GM19324 (cell line): ENCODE measurements around the gene PPM1H.
"Not testable (repeated sequence)": the region's sequence is repeated elsewhere in the genome, so short reads cannot be mapped to it uniquely, and the experiment has no call there.

Experiments used
- ATAC-seq: cut with Tn5 transposase; IDR thresholded peaks from one replicate; pipeline ENCODE4 v1.9.1; 2021; ENCODE audit warnings: mild to moderate bottlenecking, moderate library complexity; ENCODE audit not compliant: unreplicated experiment, low FRiP score

PPM1H gene

GRCh38 chr12:62694116-62694515 lies 240.8 kb downstream of the PPM1H start:
- ATAC-seq, result peak; percentile 22

DNA sequence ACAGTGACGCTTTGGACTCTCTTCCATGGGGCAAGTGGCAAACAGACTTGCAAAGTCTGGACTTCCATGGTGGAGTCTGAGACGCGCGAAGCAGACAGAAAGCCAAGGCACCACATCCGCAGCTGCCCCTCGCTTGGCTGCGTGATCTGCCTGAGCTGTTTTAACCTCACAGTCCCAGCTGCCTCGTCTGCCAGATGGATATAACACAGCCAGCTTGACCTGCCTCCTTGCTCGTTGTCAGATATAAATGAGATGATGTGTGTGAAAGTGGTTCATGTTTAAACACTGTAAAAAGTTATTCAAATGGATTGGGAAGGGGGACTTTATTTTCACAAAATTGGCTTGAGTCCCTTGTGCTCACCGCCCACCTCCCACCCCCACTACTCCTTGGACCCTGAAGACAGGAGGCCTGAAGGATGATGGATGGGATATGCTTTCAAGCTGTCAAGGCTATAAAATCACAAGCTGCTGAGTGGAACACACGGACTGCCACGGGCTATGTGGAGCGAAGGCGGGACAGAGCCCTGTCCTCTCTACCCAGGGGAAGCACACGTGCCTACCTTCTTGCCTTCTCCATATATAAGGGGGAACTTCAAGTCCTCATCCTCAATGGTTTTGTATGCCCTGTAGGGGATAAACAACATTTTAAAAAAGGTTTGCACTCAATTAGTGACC lies 241.4 kb downstream of the PPM1H start:
- ATAC-seq, result no peak

DNA sequence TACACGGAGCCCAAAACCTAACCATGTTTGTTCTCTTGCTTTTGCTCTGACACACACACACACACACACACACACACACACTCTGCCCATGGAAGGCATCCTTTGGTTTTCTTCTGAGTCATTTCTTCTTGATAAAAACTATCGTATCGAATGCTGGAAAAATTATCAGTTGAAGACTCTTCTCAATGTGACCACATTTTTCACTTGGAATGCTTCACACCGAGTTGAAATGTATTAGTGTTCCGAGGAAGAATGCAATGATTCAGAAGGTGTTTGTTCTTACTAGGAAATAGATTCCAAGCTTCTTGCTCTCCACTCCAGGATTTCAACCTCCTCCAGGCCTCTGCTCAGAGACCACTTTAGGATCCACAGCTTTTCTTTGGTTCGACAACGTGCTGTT lies 242.1 kb downstream of the PPM1H start:
- ATAC-seq, result no peak

DNA sequence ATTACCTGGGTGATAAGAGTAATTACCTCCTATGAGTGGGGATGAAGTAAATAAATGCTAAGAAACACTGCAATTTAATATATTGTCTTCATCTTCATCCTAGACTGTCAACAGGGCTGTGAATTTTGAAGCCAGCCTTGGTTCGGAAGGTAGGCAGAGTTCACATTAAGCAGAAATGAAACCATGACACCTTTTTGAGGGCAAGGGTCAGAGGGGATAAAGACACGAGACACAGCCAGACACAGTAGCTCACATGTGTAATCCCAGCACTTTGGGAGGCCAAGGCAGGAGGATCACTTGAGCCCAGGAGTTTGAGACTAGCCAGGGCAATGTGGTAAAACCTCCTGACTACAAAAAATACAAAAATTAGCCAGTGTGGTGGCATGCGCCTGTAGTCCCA lies 243.6 kb downstream of the PPM1H start:
- ATAC-seq, result no peak

DNA sequence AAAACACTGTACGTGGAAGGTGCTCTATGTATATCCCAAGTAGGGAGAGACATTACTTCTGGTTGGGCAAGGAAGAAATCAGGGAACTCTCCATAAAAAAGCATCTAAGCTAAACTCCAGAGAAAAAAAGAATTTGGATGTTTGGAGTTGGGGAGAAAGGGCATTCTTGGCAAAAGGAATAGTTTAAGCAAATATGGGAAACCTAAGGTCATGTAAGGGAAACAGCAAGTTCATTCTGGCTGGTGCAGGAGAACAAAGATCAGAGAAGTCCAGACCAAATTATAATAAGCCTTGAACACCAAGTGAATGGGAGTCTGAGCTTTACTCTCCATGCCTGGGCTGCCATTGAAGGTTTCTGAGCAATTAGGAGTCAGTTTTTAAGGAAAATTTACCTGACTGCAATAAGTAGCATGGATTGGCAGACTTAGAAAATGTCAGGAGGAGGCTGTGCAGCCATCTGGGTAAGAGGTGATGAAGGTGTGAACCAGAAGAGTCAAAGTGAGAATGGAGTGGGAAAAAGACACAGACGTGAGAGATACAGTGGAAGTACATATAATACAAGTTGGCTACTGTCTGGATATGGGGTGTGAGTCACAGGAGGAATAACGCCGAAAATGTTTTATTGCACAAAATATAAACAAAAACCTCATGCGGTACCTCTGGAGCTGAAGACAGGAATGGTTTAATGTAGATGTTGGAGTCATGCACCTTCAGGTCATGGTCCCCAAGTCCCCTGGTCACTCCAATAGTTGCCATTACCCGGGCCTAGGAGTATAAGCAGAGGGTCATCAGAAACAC lies 245.7 kb downstream of the PPM1H start:
- ATAC-seq, result no peak

GRCh38 chr12:62686938-62687337 lies 248.0 kb downstream of the PPM1H start:
- ATAC-seq, result no peak

DNA sequence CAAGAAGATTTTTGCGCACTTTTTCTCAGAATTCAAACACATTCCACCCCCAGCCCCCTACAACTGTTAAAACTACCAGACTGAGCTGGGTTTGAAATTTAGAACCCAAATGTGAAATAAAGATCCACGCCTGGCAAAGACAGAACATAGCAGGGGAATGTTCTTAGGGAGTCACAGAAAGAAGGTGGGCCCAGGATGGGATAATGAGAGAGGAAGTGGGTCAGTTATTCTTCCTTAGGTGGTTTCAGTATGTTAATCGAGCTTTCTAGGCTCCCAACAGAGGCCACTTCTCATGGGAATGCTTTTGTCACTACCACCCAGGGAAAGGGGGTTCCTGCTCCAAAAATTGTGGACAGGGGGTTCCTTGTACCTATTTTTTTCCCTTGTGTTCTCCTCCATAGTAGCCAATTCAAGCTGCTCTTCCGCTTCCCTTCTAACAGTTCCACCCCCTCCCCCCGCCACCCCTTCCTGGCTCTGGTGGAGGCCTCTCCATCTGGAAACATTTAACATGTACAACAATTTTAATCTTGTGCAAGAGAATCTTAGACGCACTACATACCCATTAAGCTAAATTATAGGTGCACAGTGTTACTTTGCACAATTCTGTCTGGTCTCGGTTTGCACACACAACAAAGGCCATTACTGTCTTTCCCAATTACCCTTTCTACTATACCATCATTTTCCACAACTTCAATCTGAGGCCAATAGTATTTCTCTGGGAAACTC lies 250.2 kb downstream of the PPM1H start:
- no peak for ATAC-seq

- ATAC-seq, result no peak
Observed at GRCh38 chr12:62683776-62684569, 251.0 kb downstream of the PPM1H start.

GRCh38 chr12:62681306-62681705 lies 253.6 kb downstream of the PPM1H start:
- ATAC-seq, result no peak

DNA sequence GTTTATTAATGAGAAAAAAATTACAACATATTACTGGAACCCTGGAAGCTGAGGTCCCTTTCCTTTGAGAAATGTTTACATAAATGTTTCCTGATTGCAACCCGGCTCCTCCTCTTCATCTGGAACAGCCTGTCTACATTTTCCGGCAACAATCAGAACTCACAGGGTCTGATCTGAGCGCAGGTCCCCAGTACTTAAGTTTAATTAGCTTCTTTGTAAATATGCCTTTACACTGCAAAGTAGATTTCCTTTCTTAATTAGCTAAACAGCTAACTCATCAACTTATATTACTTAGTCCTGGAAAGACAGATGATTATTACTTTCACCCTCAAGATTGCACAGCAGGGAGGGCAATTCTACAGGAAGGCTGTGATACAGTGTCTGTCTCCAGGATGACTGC lies 255.3 kb downstream of the PPM1H start:
- ATAC-seq, result no peak

- ATAC-seq, result no peak
Observed at GRCh38 chr12:62677355-62677754, 257.6 kb downstream of the PPM1H start.

DNA sequence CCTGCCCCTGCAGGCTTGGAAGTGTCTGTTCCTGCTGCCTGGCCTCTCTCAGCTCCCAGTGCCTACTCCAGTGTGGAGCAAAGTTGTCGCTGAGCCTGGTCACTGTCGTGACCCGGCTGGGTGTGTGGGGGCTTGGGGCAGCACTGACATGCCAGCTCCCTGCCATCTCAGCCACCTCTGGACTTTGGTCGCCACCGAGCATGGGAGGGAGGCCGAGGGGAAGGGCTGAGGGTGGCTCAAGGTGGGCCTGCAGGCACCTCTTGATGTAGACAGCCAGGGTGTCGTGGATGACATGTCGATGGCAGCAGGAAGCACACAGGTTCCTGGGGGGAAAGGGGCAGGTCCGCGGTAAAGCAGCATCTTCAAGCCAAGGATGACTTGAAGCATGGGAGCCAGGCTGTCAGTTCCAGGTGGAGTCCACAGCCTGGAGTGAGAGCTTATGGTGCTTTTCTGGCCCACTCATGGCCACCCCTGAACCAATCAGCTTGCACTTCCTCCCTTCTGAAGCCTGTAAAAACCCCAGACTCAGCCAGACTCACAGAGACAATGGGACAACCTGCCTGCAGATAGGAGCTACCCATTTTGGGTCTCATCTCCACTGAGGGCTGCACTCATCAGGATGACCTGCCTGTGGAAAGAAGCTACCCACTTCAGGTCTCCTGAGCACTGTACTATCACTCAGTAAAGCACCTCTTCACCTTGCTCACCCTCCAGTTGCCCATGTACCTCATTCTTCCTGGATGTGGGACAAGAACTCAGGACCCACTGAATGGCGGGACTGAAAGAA lies 258.2 kb downstream of the PPM1H start:
- no peak for ATAC-seq

- ATAC-seq, result no peak
Observed at GRCh38 chr12:62673028-62673815, 261.7 kb downstream of the PPM1H start.

DNA sequence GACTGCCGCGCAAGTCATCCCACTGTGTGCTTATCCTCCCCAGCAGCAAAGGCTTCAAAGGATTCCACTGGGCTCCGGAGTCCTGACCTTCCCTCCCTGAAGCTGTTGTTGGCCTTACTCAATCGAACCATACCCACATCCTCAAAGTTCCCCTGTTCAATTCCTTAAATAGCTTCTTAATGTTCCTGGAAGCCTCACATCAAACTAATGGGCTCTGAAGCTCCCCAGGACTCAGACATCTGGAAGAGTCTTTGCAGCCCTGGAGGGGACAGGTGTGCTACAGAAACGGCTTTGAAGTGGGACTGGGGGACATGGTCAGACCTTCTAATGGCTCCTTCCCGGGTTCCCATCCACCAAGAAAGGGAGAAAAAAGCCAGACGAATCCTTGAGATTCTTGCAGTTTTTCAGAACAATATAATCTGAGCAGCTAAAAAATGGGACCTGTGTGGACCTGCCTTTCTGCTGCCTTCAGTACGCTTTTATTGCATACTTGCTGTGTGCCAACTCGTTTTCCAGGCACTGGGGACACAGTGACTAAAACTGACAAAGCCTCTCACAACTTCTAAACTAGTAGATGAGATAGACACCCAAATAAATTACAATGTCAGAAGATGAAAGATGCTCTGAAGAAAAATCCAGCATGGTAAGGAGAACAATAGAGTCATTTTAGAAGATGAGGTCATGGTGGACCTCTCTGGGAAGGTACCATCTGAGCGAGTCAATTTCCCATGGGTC lies 263.8 kb downstream of the PPM1H start:
- no peak for ATAC-seq

GRCh38 chr12:62668782-62669181 lies 266.2 kb downstream of the PPM1H start:
- no peak for ATAC-seq

DNA sequence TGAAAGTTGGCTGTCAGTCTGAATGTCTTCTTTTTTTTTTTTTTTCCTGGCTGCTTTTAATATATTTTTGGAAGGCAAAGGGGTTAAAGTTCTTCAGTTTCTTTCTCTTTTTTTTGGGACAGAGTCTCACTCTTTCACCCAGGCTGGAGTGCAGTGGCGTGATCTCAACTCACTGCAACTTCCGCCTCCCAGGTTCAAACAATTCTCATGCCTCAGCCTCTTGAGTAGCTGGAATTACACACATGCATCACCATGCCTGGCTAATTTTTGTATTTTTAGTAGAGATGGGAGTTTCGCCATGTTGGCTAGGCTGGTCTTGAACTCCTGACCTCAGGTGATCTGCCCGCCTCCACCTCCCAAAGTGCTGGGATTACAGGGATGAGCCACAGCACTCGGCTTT lies 270.0 kb downstream of the PPM1H start:
- ATAC-seq, result not testable (repeated sequence)

DNA sequence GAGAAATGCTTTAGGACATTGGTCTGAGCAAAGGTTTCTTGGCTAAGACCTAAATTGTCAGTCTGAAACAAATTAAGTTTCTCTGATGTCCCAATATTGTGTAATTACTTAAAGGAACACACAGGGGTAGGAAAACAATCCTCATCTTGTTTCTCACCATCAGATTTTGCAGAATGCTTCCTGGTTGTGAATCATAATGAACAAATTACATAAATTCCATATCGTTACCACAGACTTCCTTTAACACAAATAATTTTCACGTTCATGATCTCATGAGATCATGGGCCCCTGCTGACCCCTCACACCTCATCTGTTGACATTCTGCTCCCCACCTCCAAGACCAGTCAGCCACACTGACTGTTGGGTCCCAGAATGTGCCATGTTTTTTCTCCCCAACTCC lies 274.2 kb downstream of the PPM1H start:
- ATAC-seq, result no peak

DNA sequence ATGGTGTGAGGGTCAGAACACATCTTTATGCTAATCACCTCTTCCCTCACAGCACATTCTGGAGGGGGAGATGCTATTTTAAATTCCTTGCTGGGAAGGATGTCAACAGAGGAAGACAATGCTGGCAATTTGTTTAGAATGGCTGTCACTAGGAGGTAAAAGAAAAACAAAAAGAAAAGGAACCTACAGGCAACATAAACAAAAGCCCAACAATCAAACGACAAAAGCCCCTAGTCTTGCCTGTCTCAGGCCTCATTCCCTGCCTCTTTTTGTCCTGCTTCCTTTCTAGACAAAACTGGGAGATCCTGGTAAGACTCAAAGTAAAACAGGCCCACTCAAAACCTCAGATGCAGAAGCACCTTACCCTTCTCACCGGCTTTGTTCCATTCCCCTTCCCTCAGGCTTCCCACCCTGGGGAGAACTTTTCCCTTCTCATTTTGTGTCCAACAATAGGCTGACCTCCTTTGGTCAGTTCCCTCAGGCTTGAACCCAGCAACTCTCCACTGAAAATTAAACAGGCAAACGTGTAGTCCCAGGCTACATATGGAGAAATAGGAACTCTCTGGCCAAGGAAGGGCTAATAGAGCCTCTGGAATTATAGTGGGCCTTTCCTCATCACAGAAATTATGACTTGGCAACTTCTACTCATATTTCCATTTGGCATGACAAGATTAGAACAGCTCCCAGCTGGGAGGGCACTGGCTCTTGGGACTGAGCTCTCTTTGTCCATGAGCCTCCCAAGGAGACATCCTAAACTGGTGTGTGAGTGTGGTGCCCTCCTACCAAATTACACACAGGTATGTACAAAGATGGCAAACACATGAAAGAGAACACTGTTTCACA lies 275.3 kb downstream of the PPM1H start:
- no peak for ATAC-seq
